Trophoblast cell (in vitro differentiated cells and primary cell): ENCODE measurements around the gene NFAM1.

Experiments
- DNase-seq, 2 donors: peaks; one replicate each; pipeline ENCODE4 v3.0.0-alpha.2; 2016
- H2AFZ ChIP-seq: 2 replicates; pipeline ENCODE4 v1.6.1; 2013; ENCODE audit warnings: low read length, moderate library complexity, mild to moderate bottlenecking; ENCODE audit not compliant: insufficient read depth, poor library complexity
- H2AK5ac ChIP-seq: 2 replicates; pipeline ENCODE4 v1.6.1; 2013; ENCODE audit warnings: mild to moderate bottlenecking, low read length
- H2BK120ac ChIP-seq: 2 replicates; pipeline ENCODE4 v1.6.1; 2013; ENCODE audit warnings: low read length, mild to moderate bottlenecking, moderate library complexity; ENCODE audit not compliant: insufficient read depth, poor library complexity
- H2BK12ac ChIP-seq: 2 replicates; pipeline ENCODE4 v1.6.1; 2013; ENCODE audit warnings: mild to moderate bottlenecking, low read length, moderate library complexity
- H2BK5ac ChIP-seq: 2 replicates; pipeline ENCODE4 v1.6.1; 2013; ENCODE audit warnings: low read length, low read depth, moderate library complexity, mild to moderate bottlenecking; ENCODE audit not compliant: poor library complexity
- H3K14ac ChIP-seq: 2 replicates; pipeline ENCODE4 v1.6.1; 2013; ENCODE audit warnings: mild to moderate bottlenecking, low read length
- H3K18ac ChIP-seq: 2 replicates; pipeline ENCODE4 v1.6.1; 2013; ENCODE audit warnings: mild to moderate bottlenecking, low read length
- H3K23ac ChIP-seq: 2 replicates; pipeline ENCODE4 v1.6.1; 2013; ENCODE audit warnings: low read length
- H3K27ac ChIP-seq: 2 replicates; pipeline ENCODE4 v1.5.1; 2013; ENCODE audit warnings: low read depth, mild to moderate bottlenecking, inconsistent platforms, low read length, moderate library complexity
- H3K27me3 ChIP-seq: 2 replicates; pipeline ENCODE4 v1.6.1; 2013; ENCODE audit warnings: inconsistent platforms, mild to moderate bottlenecking, low read length, moderate library complexity; ENCODE audit not compliant: insufficient read depth
- H3K36me3 ChIP-seq, 2 experiments: 1 replicate in 1 of 2; 2 replicates in 1 of 2; pipeline ENCODE4 v1.6.1; 2013; ENCODE audit warnings: low read length in 2 of 2, mild to moderate bottlenecking in 2 of 2, moderate library complexity in 1 of 2; ENCODE audit not compliant: insufficient read depth in 2 of 2, control insufficient read depth in 1 of 2
- H3K4ac ChIP-seq: 2 replicates; pipeline ENCODE4 v1.6.1; 2013; ENCODE audit warnings: low read depth, mild to moderate bottlenecking, low read length, moderate library complexity
- H3K4me1 ChIP-seq, 2 experiments: 1 replicate in 1 of 2; 2 replicates in 1 of 2; pipeline ENCODE4 v1.6.1; 2013; ENCODE audit warnings: low read length in 2 of 2, mild to moderate bottlenecking in 2 of 2, moderate library complexity in 1 of 2; ENCODE audit not compliant: insufficient read depth in 2 of 2, control insufficient read depth in 1 of 2
- H3K4me2 ChIP-seq: 2 replicates; pipeline ENCODE4 v1.6.1; 2013; ENCODE audit warnings: inconsistent platforms, mild to moderate bottlenecking, low read length, moderate library complexity
- H3K4me3 ChIP-seq: 2 replicates; pipeline ENCODE4 v1.5.1; 2013; ENCODE audit warnings: mild to moderate bottlenecking, low read depth, low read length, inconsistent platforms
- H3K79me1 ChIP-seq: one replicate; pipeline ENCODE4 v1.6.1; 2013; ENCODE audit warnings: low read length
- H3K79me2 ChIP-seq: 2 replicates; pipeline ENCODE4 v1.6.1; 2013; ENCODE audit warnings: low read length, mild to moderate bottlenecking; ENCODE audit not compliant: control insufficient read depth, insufficient read depth, poor library complexity
- H3K9ac ChIP-seq: 2 replicates; pipeline ENCODE4 v1.6.1; 2013; ENCODE audit warnings: mild to moderate bottlenecking, low read length
- H3K9me3 ChIP-seq: 2 replicates; pipeline ENCODE4 v1.6.1; 2013; ENCODE audit warnings: low read depth, mild to moderate bottlenecking, control low read depth, inconsistent platforms, low read length; ENCODE audit not compliant: insufficient read depth
- H4K12ac ChIP-seq: 2 replicates; pipeline ENCODE4 v1.6.1; 2013; ENCODE audit warnings: low read depth, mild to moderate bottlenecking, low read length, moderate library complexity
- H4K8ac ChIP-seq: 2 replicates; pipeline ENCODE4 v1.6.1; 2013; ENCODE audit warnings: low read depth, mild to moderate bottlenecking, low read length, moderate library complexity
- H4K91ac ChIP-seq: one replicate; pipeline ENCODE4 v1.6.1; 2013; ENCODE audit warnings: low read depth, mild to moderate bottlenecking, low read length, moderate library complexity
- WGBS: extraction: QIAGEN DNeasy Blood & Tissue Kit; methylation state at CpG from one replicate; pipeline ENCODE4 v1.1.7; 2013; ENCODE audit warnings: missing lambda C conversion rate; ENCODE audit not compliant: insufficient read length, insufficient coverage; ENCODE audit errors: extremely low coverage; 5-methylcytosine and 5-hydroxymethylcytosine counted together

NFAM1 gene

GRCh38 chr22:42361523-42361922 is 70.7 kb downstream of the NFAM1 start:
- H3K4me1 ChIP-seq, result peaks cover 7 to 10% of the 10 kb centered on the region in 2 experiments
- H2BK120ac ChIP-seq, result no peak overlapping the region
- H2AFZ ChIP-seq, result no peak overlapping the region
- no peak overlapping the region for H3K18ac ChIP-seq
- no peak overlapping the region for H3K27ac ChIP-seq
- H2AK5ac ChIP-seq, result no peak overlapping the region
- no peak overlapping the region for H2BK5ac ChIP-seq
- WGBS, result no CpG with 5 or more reads among the region's 10 CpGs
- no peaks in the 10 kb centered on the region for H3K27me3 ChIP-seq
- no peak overlapping the region for H2BK12ac ChIP-seq
- H3K23ac ChIP-seq, result no peak overlapping the region
- H3K79me2 ChIP-seq, result no peaks in the 10 kb centered on the region
- H3K79me1 ChIP-seq, result no peaks in the 10 kb centered on the region
- H3K9me3 ChIP-seq, result no peaks in the 10 kb centered on the region
- no peak overlapping the region for H3K4me2 ChIP-seq
- DNase-seq, result no peak
- no peak overlapping the region for H3K4ac ChIP-seq
- H3K9ac ChIP-seq, result no peak overlapping the region
- no peaks in the 10 kb centered on the region for H3K36me3 ChIP-seq
- H4K91ac ChIP-seq, result no peak overlapping the region
- H4K8ac ChIP-seq, result no peak overlapping the region
- no peak overlapping the region for H3K4me3 ChIP-seq
- H4K12ac ChIP-seq, result no peak overlapping the region
- no peak overlapping the region for H3K14ac ChIP-seq

GRCh38 chr22:42360348-42360747 is 71.9 kb downstream of the NFAM1 start:
- H3K14ac ChIP-seq, result no peak overlapping the region
- no peak overlapping the region for H4K91ac ChIP-seq
- no peak overlapping the region for H2BK5ac ChIP-seq
- no peak overlapping the region for H2AFZ ChIP-seq
- no peaks in the 10 kb centered on the region for H3K79me1 ChIP-seq
- H2BK12ac ChIP-seq, result no peak overlapping the region
- no CpG with 5 or more reads among the region's 7 CpGs for WGBS
- no peak overlapping the region for H3K23ac ChIP-seq
- no peak overlapping the region for H4K12ac ChIP-seq
- H3K4me1 ChIP-seq, result peaks cover 1 to 3% of the 10 kb centered on the region in 2 experiments
- H3K4me2 ChIP-seq, result no peak overlapping the region
- H4K8ac ChIP-seq, result no peak overlapping the region
- no peak for DNase-seq
- H2AK5ac ChIP-seq, result no peak overlapping the region
- H3K27me3 ChIP-seq, result no peaks in the 10 kb centered on the region
- H3K18ac ChIP-seq, result no peak overlapping the region
- no peak overlapping the region for H3K4ac ChIP-seq
- H3K9me3 ChIP-seq, result no peaks in the 10 kb centered on the region
- no peak overlapping the region for H3K27ac ChIP-seq
- no peak overlapping the region for H3K9ac ChIP-seq
- no peak overlapping the region for H2BK120ac ChIP-seq
- no peaks in the 10 kb centered on the region for H3K36me3 ChIP-seq
- H3K79me2 ChIP-seq, result no peaks in the 10 kb centered on the region
- H3K4me3 ChIP-seq, result no peak overlapping the region

- no peak overlapping the region for H3K4ac ChIP-seq
- H2BK120ac ChIP-seq, result no peak overlapping the region
- H3K27me3 ChIP-seq, result no peaks in the 10 kb centered on the region
- H3K36me3 ChIP-seq, result no peaks in the 10 kb centered on the region
- no peak overlapping the region for H2AK5ac ChIP-seq
- H3K23ac ChIP-seq, result no peak overlapping the region
- H3K18ac ChIP-seq, result no peak overlapping the region
- H3K4me1 ChIP-seq, result no peaks in the 10 kb centered on the region
- H2AFZ ChIP-seq, result no peak overlapping the region
- H3K4me2 ChIP-seq, result no peak overlapping the region
- H3K79me1 ChIP-seq, result no peaks in the 10 kb centered on the region
- H2BK12ac ChIP-seq, result no peak overlapping the region
- no peak overlapping the region for H4K8ac ChIP-seq
- H3K79me2 ChIP-seq, result no peaks in the 10 kb centered on the region
- no peaks in the 10 kb centered on the region for H3K9me3 ChIP-seq
- no peak overlapping the region for H3K27ac ChIP-seq
- no peak overlapping the region for H4K91ac ChIP-seq
- no peak overlapping the region for H3K4me3 ChIP-seq
- no peak overlapping the region for H3K9ac ChIP-seq
- no peak overlapping the region for H4K12ac ChIP-seq
- H2BK5ac ChIP-seq, result no peak overlapping the region
- no CpG with 5 or more reads among the region's 16 CpGs for WGBS
- no peak overlapping the region for H3K14ac ChIP-seq
- no peak for DNase-seq
These were observed 73.3 kb downstream of the NFAM1 start for GRCh38 chr22:42358643-42359558.

GRCh38 chr22:42357634-42358296 is 74.4 kb downstream of the NFAM1 start:
- no peak for DNase-seq
- no peak overlapping the region for H3K4ac ChIP-seq
- H3K18ac ChIP-seq, result no peak overlapping the region
- no peak overlapping the region for H2BK5ac ChIP-seq
- H3K27me3 ChIP-seq, result no peaks in the 10 kb centered on the region
- no peak overlapping the region for H2AK5ac ChIP-seq
- H3K79me2 ChIP-seq, result no peaks in the 10 kb centered on the region
- no peaks in the 10 kb centered on the region for H3K36me3 ChIP-seq
- H2BK120ac ChIP-seq, result no peak overlapping the region
- H3K27ac ChIP-seq, result no peak overlapping the region
- no peak overlapping the region for H4K8ac ChIP-seq
- no peak overlapping the region for H4K91ac ChIP-seq
- no peak overlapping the region for H3K23ac ChIP-seq
- H3K14ac ChIP-seq, result no peak overlapping the region
- H4K12ac ChIP-seq, result no peak overlapping the region
- H3K79me1 ChIP-seq, result no peaks in the 10 kb centered on the region
- H3K4me3 ChIP-seq, result no peak overlapping the region
- no CpG with 5 or more reads among the region's 8 CpGs for WGBS
- no peaks in the 10 kb centered on the region for H3K4me1 ChIP-seq
- H3K4me2 ChIP-seq, result no peak overlapping the region
- H3K9me3 ChIP-seq, result no peaks in the 10 kb centered on the region
- H3K9ac ChIP-seq, result no peak overlapping the region
- H2BK12ac ChIP-seq, result no peak overlapping the region
- H2AFZ ChIP-seq, result no peak overlapping the region
